HTR-8/SVneo (cell line): Measurements from ENCODE around the gene WDR18.
"Not testable (repeated sequence)": the region's sequence is repeated elsewhere in the genome, so short reads cannot be mapped to it uniquely, and the experiment has no call there.

ENCODE experiments used
- DNase-seq: peaks from one replicate; pipeline ENCODE4 v3.0.0; 2011; ENCODE audit warnings: low spot score, mixed read lengths; ENCODE audit not compliant: insufficient read length
- FAIRE-seq: peaks from 2 replicates; lab custom pipeline; 2011; peaks lifted over from hg19 to GRCh38; lab: Jason Lieb, UNC

WDR18 gene

DNA sequence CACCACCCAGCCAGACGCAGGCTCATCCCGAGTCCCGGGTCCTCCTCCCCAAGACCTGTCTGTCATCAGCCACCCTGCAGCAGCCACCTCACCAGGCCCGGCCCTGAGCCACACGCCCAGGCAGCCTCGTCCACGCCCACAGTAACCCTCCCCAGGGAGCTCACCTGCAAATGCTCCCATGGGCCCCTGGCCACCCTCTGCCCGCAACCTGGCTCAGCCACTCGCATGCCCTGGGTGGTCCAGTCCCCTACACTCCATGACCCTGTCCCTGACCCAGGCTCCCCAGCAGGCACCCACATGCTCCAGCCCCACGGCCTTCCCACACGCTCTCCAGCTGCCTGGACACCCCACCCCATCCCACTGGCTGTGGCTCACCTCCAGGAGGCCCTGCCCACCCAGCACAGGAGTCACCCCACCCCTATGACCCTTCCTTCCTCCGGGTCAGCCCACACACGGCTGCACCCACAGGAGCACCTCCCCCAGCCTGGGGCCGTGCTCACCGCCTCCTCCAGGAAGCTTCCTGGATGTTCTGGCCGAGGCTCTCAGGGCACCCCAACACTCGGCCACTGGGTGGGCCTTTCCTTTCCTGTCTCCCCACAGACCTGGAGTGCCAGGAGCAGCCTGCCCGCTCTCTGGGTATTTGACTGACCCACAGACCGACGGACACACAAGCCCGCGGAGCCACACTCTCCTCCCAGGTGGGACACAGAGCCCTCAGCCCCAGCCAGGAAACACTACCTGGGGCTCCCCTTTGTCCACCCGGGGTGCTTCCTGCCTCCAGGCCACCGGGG lies 33.2 kb downstream of the WDR18 start:
- FAIRE-seq (no peak), DNase-seq (no peak)

DNA sequence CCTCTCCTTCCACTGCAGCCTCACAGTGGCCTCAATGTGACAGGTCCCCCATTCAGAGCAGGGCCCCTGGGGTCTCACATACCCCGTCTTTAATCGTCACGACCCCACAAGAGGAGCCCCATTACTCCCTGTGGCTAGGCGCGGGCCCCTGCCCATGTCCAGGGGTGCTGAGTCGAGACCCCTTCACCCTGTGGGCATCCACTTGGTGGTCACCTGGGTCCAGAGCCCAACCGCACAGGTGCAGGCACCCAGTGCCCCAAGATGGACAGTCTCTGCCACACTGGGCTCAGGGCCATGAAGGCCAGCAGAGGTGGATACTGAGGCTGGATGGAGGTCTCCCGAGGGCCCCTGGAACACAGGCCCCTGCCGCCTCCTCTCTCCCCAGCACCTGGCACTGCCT lies 33.8 kb downstream of the WDR18 start:
- no peak for DNase-seq
- no peak for FAIRE-seq

DNA sequence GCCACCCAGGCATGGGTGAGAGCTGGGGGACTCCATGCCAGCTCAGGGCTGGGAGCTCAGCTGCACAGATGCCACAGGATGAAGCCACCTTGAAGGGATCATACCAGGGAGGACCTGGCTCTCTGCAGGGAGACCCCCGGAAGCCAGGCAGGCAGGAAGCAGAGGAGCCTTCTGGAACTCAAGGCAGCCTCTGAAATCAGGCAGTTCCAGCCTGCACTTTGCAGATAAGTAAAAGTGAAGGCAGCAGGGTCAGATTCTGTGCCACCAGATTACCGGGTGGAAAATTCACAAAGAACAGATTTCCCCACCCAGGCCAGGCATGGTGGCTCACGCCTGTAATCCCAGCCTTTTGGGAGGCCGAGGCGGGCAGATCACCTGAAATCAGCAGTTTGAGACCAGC lies 34.2 kb downstream of the WDR18 start:
- no peak for DNase-seq
- FAIRE-seq: no peak

DNA sequence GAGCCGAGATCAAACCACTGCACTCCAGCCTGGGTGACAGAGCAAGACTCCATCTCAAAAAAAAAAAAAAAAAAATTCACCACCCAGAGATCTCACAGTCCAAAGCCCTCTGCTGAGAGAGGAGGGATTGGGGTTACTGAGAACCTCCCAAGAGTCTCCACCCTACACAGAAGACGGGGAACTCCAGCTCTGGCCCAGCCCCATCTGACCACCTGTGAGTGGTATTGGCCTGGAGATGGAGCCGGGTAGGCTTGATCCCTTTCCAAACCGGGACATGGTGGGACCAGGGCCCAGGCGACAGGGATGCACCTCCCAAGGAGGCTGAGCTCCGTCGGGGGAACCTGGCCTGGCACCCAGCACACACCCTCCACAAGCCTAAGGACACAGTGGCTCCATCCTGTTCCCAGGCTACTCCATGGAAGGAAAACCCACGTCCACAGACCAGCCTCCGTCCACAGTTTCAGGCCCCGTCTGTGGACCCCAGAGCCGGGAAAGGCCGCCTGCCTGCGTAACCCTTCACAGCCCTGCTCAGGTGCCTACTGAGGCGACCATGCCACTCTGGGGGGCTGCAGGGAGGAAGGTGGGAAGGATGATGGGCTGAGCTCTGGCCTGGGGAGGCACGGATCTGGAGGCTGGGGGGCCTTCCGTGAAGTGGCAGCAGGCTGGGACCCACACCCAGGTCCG lies 34.9 kb downstream of the WDR18 start:
- no peak for FAIRE-seq
- no peak for DNase-seq

DNA sequence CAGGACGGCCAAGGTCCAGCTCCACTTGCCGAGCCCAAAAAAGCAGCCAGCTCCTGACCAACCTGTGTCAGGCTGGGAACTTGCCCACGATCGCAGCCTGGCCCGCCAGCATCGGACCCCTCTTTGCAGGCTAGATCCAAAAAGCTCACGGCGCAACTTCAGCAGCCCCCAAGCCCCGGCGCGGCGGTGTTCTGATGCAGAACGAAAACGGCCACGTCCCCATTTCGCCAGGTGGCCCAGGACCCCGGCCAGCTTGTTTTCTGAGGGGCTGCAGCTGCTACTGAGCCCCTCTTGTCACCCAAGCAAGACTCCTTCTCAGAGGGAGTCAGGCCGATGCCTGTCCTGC lies 35.4 kb downstream of the WDR18 start:
- FAIRE-seq (no peak), DNase-seq (no peak)

DNA sequence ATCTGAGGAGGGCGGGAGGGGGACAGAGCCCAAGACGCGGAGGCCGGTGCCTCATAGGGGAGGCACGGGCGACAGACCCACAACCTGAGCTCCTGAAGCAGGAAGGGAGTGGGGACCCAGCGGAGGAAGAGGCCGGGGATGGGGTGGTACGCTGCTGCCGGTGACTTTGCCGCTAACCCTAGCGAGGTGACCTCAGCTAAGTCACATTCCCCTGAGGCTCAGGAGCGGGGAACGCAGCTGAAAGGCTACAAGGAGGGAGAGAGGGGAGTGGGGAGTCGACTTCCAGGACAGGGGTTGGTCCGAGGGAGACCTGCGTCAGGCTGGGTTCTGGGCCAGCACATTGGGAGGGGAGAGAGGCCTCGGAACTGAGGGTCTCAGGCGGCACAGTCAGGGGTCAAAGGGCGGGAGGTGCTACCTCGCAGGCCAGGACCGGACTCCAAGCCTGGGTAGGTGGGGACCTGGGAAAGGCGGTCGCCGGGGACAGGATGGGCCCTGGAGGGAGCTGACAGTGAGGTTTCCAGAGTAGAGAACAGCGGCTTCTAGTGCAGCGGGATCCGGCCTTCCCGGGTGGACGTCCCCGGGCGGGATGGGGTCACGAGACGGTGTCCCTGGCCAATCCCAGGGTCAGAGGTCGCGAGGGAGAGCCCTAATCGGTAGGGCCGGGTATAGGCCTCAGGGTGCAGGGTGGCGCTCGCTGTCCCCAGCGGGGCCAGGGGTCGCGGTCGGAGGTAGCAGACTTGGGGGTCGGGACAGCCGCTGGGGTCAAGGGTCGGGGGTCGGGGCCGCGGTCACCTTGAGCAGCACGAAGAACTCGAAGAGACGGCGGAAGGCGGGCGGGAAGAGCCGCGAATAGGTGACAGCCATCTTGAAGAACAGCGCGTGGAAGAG lies 36.1 kb downstream of the WDR18 start:
- no peak for FAIRE-seq
- no peak for DNase-seq

DNA sequence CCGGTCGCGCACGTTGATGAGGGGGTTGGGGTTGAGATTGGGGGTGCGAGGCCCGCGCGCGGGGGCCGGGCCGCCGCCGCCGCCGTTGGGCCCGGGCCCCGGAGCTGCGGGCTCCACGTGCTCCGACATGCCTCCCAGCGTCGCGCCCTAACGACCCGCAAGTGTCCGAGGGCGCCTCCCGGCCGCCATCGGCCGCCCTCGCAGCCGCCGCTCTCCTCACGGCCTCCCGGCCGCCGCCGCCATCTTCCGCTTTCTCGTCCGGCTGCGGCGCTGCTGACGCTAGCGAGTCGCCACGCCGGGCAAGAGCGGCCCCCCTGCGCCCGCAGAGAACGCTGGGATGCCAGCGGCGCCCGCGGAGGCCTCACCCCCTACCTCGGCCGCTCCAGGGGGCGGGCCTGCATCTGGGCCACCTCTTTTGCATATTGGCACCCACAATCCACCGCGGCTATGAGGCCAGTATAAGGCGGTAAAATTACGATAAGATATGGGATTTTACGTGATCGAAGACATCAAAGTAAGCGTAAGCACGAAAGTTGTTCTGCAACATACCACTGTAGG lies 36.8 kb downstream of the WDR18 start, which contains the start of gene TMEM259:
Gene TMEM259 (minus strand): TSS at position 256 of the 558 bp plus-strand sequence. CDS start 127 bp downstream, at position 129.
- FAIRE-seq: peak; percentile 38

DNA sequence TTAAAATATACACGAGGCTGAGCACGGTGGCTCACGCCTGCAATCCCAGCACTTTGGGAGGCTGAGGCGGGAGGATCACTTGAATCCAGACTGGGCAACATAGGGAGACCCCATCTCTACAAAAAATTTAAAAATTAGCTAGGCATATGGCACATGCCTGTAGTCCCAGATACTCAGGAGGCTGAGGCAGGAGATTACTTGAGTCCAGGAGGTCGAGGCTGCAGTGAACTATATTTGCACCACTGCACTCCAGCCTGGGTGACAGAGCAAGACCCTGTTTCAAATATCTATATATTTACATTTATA lies 39.7 kb downstream of the WDR18 start:
- not testable (repeated sequence) for DNase-seq, FAIRE-seq

More for the DNA sequence above, 36.8 kb downstream of the WDR18 start, which contains the start of gene TMEM259:
- peak; percentile 86 for DNase-seq

DNA sequence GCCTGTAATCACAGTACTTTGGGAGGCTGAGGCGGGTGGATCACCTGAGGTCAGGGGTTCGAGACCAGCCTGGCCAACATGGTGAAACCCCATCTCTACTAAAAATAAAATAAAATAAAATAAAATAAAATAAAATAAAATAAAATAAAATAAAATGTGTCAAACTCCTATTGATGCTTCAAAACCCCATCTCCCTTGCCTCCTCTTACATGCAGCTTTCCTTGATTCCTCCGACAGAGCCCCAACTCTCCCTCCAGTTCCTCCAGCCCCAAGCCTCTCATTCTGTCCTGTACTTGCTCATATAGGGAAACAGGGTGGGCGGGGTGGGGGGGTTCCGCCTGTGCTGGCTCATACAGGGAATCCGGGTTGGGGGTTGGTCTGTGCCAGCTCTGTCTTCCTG lies 40.9 kb downstream of the WDR18 start:
- DNase-seq, FAIRE-seq: not testable (repeated sequence)

DNA sequence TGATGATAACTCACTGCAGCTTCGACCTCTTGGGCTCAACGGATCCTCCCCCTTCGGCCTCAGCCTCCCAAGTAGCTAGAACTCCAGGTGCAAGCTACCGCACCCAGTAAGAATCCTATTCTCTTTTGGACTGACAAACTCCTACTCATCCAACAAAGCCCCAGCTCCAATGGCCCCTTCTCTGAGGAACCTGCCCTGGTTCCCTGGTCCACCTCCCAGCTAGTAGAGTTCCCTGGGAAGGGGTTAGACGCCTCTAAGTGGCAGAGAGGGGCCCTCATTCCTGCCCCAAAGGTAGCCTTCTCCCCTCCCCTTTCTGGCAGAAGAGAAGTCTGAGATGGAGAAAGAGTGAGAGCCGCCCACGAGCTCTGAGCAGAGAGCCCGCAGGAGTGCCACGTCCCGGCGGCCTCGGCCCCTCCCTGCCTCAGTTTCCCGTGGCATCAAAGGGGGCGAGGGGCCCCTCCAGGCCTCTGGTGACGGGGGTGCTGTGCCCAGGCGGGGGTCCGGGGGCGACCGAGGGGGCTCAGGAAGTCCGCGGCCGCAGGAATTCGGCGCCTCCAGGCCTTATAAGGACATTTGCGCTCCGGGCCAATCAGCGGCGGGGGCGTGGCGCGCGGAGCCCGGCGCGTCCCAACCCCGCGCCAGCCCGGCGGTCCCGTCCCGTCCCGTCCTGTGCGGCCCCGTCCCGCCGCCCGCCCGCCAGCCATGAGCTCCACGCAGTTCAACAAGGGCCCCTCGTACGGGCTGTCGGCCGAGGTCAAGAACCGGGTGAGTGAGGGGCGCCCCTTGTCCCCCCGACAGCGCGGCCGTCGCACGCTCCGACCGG lies 42.0 kb downstream of the WDR18 start, which contains the start of gene CNN2:
Gene CNN2 (plus strand): TSS at position 649 of the 823 bp plus-strand sequence. CDS start 54 bp downstream, at position 703.
- no peak for FAIRE-seq
- peak; percentile 60 for DNase-seq

DNA sequence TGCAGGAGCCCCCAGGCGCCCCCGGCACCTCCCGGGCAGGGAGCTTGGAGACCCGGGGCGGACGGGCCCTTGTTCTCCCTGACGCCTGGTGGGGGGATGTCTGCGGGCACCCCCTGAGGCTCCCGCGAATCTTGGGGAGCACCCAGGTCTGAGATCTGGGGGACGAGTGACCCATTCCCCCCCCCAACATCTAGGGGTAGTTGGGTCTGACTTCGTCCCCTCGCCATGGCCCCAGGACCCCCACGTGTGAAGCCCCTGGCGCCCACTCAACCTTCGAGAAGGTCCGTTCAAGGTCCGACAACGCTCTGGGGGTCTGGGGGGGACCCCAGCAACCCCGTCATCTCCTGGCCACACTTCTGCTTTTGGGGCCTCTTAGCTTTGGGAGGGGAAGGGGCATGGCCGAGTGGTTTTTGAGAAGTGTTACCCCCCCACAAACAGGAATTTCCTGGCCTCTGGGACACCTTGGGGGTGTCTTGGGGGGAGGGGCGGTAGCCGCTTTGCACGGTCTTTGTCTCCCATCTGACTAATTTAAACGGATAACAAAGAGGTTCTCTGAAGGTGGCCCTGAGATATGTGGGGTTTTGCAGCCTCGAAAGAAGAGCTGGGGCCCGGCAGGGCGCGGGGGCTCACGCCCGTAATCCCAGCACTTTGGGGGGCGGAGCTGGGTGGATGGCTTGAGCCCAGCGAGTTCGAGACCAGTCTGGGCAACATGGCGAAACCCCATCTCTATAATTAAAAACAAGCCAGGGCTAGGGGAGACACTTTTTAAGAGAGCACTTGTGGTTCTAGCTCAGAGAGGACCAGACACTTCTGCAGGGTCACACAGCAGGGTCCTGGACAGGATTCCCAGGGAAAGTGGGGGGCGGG lies 42.9 kb downstream of the WDR18 start:
- DNase-seq (no peak), FAIRE-seq (no peak)

DNA sequence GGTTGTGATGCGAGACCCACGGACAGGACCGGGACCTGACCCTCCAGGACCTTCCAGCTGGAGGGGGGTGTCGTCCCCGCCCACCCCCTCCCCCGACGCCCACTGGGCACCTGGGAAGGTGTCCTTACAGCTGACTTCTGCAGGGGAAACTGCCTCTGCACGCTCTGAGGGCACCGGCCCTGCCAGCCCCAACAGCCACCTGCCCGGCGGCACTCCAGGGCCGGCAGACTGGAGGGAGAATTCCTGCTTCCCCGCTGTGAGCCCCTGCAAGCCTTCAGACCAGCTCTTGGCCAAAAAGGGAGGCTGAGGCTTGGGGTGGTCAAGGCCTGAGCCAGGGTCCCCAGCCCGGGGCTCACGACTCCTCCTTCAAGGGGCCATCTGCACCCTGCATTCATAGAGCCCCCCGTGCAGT lies 43.5 kb downstream of the WDR18 start:
- no peak for DNase-seq
- FAIRE-seq: no peak

DNA sequence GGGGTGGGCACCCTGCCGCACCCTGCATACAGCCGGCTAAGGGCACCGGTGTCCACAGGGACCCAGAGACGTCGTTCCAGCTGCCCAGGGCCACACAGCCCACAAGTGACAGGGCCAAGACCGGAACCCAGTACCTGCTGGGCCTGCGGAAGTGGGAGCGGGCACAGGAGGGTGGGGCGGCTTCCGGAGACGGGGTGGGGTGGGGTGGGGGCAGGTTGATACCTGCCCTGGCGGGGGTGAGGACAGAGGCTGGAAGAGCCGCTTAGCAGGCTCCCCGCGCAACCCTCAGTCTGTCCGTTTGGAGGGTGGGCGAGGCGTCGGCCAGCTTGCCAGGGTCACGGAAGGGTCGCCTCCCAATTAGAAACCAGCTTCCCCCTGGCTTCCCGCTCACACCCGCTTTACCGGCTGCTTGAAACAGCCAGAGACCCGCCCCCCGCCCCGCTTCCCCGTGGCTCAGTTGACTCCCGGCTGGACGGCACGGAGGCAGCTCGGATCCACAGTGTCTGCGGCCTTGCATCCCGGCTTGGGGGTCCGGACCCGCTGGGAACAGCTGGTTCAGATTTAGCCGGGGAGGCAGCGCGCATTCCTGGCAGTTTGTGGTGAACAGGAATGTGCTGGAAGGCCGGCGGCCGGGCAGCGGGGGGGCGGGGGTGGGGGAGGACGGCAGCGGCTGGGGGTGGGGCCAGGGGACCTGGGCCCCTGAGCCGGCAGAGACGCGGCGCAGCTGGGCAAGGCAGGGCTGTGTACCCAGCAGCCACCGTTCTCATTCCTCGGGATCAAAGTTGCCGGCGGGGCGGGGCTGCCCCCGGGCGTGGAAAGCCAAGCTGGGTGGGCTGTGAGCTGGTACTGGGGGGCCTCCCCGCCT lies 44.1 kb downstream of the WDR18 start:
- FAIRE-seq (peak; percentile 93), DNase-seq (peak; percentile 84)

DNA sequence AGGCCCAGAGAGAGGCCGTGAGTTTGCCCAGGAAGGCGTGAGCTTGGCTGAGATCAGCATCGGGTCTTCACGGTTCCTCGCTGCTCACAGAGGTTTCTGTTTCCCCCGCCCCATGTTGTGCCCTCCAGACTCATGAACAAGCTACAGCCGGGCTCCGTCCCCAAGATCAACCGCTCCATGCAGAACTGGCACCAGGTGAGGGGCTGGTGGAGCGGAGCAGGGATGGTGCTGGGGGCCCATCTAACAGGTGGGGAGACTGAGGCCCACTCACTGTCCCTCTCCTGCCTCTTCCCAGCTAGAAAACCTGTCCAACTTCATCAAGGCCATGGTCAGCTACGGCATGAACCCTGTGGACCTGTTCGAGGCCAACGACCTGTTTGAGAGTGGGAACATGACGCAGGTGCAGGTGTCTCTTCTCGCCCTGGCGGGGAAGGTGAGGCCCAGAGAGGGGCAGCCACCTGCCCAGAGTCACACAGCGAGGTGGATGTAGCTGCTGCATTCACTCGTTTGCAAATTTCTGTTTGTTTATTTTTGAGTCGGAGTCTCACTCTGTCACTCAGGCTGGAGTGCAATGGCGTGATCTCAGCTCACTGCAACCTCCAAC lies 48.2 kb downstream of the WDR18 start:
- DNase-seq (no peak), FAIRE-seq (no peak)

DNA sequence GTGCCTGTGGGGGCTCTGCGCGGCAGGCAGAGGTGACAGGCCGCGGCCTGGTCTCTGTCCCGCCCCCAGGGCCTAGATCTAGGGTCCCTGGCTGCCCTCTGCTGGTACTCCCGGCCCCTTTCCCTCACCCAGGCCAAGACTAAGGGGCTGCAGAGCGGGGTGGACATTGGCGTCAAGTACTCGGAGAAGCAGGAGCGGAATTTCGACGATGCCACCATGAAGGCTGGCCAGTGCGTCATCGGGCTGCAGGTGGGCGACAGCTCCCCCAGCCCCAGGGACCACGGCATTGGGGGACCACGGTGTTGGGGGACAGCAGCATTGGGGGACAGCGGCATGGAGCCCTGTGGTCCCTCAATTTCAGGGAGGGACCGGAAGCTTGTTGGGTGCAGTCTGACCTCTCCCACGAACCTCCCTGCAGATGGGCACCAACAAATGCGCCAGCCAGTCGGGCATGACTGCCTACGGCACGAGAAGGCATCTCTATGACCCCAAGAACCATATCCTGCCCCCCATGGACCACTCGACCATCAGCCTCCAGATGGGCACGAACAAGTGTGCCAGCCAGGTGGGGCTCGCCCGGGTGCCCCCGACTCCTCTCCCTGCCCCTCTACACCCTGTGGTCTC lies 52.0 kb downstream of the WDR18 start:
- FAIRE-seq (no peak), DNase-seq (no peak)

DNA sequence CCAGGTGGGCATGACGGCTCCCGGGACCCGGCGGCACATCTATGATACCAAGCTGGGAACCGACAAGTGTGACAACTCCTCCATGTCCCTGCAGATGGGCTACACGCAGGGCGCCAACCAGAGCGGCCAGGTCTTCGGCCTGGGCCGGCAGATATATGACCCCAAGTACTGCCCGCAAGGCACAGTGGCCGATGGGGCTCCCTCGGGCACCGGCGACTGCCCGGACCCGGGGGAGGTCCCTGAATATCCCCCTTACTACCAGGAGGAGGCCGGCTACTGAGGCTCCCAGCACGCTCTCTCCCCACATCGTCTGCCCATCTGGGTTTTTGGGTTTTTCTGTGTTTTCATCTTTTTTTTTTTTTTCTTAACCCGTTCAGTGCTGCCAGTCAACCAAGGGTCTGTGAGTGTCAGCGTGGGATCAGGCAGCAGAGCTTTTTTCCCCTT lies 53.5 kb downstream of the WDR18 start:
- DNase-seq (no peak), FAIRE-seq (no peak)
